Measurements from ENCODE around the gene GAL.
"Not testable (repeated sequence)": the region's sequence is repeated elsewhere in the genome, so short reads cannot be mapped to it uniquely, and the experiment has no call there.

The GAL gene

GRCh38 chr11:68684385-68685356 is at the start of gene GAL:
Gene GAL (plus strand): TSS chr11:68684544. CDS start chr11:68684924, 380 bp downstream.
- DNase-seq = no peak

GRCh38 chr11:68634606-68635005 is 49.7 kb upstream of the GAL start:
- not testable (repeated sequence) for DNase-seq

- not testable (repeated sequence) for DNase-seq
These were observed 49.2 kb upstream of the GAL start for GRCh38 chr11:68635172-68635571.

GRCh38 chr11:68635883-68636282 is 48.5 kb upstream of the GAL start:
- not testable (repeated sequence) for DNase-seq

GRCh38 chr11:68639322-68639721 is 45.0 kb upstream of the GAL start:
- not testable (repeated sequence) for DNase-seq

GRCh38 chr11:68641880-68642279 is 42.5 kb upstream of the GAL start:
- no peak for DNase-seq

GRCh38 chr11:68643585-68643984 is 40.8 kb upstream of the GAL start:
- DNase-seq = no peak

GRCh38 chr11:68646832-68647231 is 37.5 kb upstream of the GAL start:
- no peak for DNase-seq

GRCh38 chr11:68649851-68650555 is 34.3 kb upstream of the GAL start:
- DNase-seq = no peak

- DNase-seq = no peak
These were observed 33.5 kb upstream of the GAL start for GRCh38 chr11:68650801-68651200.

- no peak for DNase-seq
These were observed 32.9 kb upstream of the GAL start for GRCh38 chr11:68651208-68651984.

GRCh38 chr11:68651985-68652682 is 32.2 kb upstream of the GAL start:
- no peak for DNase-seq

GRCh38 chr11:68652683-68653156 is 31.6 kb upstream of the GAL start:
- no peak for DNase-seq

GRCh38 chr11:68653486-68654430 is 30.6 kb upstream of the GAL start:
- no peak for DNase-seq

GRCh38 chr11:68654978-68655377 is 29.4 kb upstream of the GAL start:
- no peak for DNase-seq

GRCh38 chr11:68655406-68655805 is 28.9 kb upstream of the GAL start:
- no peak for DNase-seq

GRCh38 chr11:68655806-68656205 is 28.5 kb upstream of the GAL start:
- DNase-seq = no peak

- DNase-seq = no peak
These were observed 27.1 kb upstream of the GAL start for GRCh38 chr11:68657021-68657780.

GRCh38 chr11:68658097-68658496 is 26.2 kb upstream of the GAL start:
- DNase-seq = no peak

GRCh38 chr11:68658661-68659060 is 25.7 kb upstream of the GAL start:
- DNase-seq = no peak
